Body of pancreas (tissue), 4 donors: ENCODE data around the gene INSYN2B.

ENCODE experiments used
- POLR2A ChIP-seq, 3 donors: fragments of 450-650 bp; IDR thresholded peaks; one replicate each; pipeline ENCODE4 v1.6.1; 2016; ENCODE audit warnings: antibody characterized with exemption in 3 of 3, mild to moderate bottlenecking in 2 of 3
- TF ChIP-seq, protein P1 (sequence below), 7 experiments: fragments of 450-650 bp in 4 of 7; fragments of 200-600 bp in 3 of 7; sonication (generic) in 3 of 7; IDR thresholded peaks; one replicate each; pipeline ENCODE4 v1.5.1; 2016 to 2019; ENCODE audit warnings: antibody characterized with exemption in 7 of 7

DNA sequence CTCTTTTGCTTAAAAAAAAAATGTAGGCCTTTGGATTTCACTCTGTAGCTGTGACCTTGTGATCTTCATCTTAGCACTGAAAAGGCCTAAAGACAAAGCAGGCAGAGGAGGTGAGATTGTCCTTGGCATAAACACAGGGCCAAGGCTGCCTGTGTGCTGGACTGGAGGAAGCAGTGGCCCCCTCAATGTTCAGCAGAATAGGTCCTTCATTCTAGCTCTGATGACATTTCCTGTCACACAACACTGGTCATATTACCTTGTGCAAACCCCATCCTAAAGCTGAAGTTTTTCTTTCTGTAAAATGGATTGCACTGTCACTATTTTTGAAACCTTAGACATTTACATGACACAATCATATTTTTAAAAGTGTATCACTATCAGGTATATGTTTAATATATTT lies 147.4 kb downstream of the INSYN2B start:
- TF ChIP-seq, protein P1, sequence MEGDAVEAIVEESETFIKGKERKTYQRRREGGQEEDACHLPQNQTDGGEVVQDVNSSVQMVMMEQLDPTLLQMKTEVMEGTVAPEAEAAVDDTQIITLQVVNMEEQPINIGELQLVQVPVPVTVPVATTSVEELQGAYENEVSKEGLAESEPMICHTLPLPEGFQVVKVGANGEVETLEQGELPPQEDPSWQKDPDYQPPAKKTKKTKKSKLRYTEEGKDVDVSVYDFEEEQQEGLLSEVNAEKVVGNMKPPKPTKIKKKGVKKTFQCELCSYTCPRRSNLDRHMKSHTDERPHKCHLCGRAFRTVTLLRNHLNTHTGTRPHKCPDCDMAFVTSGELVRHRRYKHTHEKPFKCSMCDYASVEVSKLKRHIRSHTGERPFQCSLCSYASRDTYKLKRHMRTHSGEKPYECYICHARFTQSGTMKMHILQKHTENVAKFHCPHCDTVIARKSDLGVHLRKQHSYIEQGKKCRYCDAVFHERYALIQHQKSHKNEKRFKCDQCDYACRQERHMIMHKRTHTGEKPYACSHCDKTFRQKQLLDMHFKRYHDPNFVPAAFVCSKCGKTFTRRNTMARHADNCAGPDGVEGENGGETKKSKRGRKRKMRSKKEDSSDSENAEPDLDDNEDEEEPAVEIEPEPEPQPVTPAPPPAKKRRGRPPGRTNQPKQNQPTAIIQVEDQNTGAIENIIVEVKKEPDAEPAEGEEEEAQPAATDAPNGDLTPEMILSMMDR (IDR thresholded peaks at IDR 0.05), result no peak
- no peak for TF ChIP-seq POLR2A (IDR thresholded peaks at IDR 0.05)
